GM18508 (cell line): Measurements from ENCODE around the gene C20orf96.
"Not testable (repeated sequence)": the region's sequence is repeated elsewhere in the genome, so short reads cannot be mapped to it uniquely, and the experiment has no call there.

Source experiments
- ATAC-seq: cut with Tn5 transposase; IDR thresholded peaks from one replicate; pipeline ENCODE4 v1.9.1; 2021; ENCODE audit warnings: moderate number of reproducible peaks; ENCODE audit not compliant: insufficient read depth, unreplicated experiment

The C20orf96 gene

GRCh38 chr20:290084-290831, at the start of gene C20orf96:
Gene C20orf96 (minus strand): TSS chr20:290750. CDS start chr20:290610, 140 bp downstream.
- peak; percentile 38 for ATAC-seq

- not testable (repeated sequence) for ATAC-seq
Observed at GRCh38 chr20:336040-336439, 45.5 kb upstream of the C20orf96 start.

GRCh38 chr20:334578-334977, 44.0 kb upstream of the C20orf96 start:
- ATAC-seq: no peak

GRCh38 chr20:330233-331149, 39.9 kb upstream of the C20orf96 start:
- ATAC-seq: no peak

GRCh38 chr20:329851-330232, 39.3 kb upstream of the C20orf96 start:
- no peak for ATAC-seq

- no peak for ATAC-seq
Observed at GRCh38 chr20:328975-329695, 38.6 kb upstream of the C20orf96 start.

- ATAC-seq: no peak
Observed at GRCh38 chr20:328027-328974, 37.8 kb upstream of the C20orf96 start.

GRCh38 chr20:327186-328026, 36.9 kb upstream of the C20orf96 start:
- ATAC-seq: no peak

GRCh38 chr20:326645-327185, 36.2 kb upstream of the C20orf96 start:
- no peak for ATAC-seq

GRCh38 chr20:325889-326644, 35.5 kb upstream of the C20orf96 start:
- ATAC-seq: no peak

GRCh38 chr20:325045-325888, 34.7 kb upstream of the C20orf96 start, which contains the start of gene SOX12:
Gene SOX12 (plus strand): TSS chr20:325552. CDS start chr20:325925, 373 bp downstream.
- peak; percentile 41 for ATAC-seq

GRCh38 chr20:324177-325044, 33.9 kb upstream of the C20orf96 start:
- peak; percentile 28 for ATAC-seq

GRCh38 chr20:316316-317068, 25.9 kb upstream of the C20orf96 start:
- no peak for ATAC-seq

GRCh38 chr20:313948-314347, 23.4 kb upstream of the C20orf96 start:
- ATAC-seq: no peak

GRCh38 chr20:313402-313801, 22.9 kb upstream of the C20orf96 start:
- no peak for ATAC-seq
